Endometrium (tissue), 2 donors: ENCODE measurements around the gene CSNK1G1.
"Not testable (repeated sequence)": the region's sequence is repeated elsewhere in the genome, so short reads cannot be mapped to it uniquely, and the experiment has no call there.

Source experiments
- FAIRE-seq: peaks from 2 replicates; lab custom pipeline; 2012; peaks lifted over from hg19 to GRCh38; lab: Jason Lieb, UNC
- donor health status: control.
- donor health status: control.

Gene CSNK1G1

GRCh38 chr15:64131547-64131946 is 224.4 kb downstream of the CSNK1G1 start:
- no peak for FAIRE-seq

DNA sequence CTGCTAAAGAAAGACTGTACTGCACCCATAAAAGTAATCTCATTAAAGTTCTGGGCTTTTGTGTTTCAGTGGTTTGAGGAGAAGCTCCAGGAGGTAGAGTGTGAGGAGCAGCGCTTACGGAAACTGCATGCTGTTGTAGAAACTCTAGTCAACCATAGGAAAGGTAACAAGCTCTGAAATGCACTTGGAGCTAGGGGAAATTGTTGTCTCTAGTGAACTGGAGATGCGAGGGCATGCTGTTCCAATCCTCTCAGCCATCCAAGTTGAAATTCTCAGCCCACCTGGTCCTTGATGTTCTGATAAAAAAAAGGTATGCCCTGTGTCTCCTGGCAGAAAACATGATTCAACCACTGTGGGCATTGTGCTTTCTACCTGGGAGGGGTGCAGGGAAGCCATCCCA is 225.8 kb downstream of the CSNK1G1 start:
- FAIRE-seq, result no peak

DNA sequence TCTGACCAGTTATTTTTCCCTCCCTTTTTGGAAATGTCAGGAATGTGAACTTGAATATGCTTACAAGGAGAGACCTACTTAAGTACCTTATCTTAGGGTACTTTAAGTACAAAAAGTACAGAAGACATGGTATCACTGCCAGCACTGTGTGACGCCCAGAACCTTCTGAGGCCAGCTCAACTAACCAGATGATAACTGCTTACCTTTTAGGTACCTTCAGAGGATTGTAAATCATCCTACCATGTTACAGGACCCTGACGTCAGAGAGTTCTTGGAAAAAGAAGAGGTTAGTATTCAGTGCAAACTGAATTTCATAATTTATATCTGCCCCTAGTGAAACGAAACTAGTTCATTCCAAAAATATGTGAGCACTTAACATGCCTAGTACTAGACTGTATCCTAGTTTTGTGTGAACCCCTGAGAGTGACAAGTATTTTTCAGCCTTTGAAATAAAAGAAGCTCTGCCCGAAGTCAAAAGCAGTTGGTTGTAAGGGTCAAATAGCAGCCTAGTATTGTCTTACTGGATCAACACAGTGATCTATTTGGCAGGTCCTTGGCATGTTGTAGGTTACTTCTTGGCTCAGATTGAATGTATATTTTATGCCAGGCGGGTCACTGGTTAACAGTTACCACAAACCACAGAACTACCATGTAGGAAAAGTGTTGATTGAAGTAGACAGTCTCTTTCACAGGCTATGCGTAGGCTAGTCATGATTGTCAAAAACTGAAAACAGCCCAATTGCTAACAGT is 228.3 kb downstream of the CSNK1G1 start:
- FAIRE-seq, result no peak

- no peak for FAIRE-seq
Measured at GRCh38 chr15:64125978-64126377, 230.0 kb downstream of the CSNK1G1 start.

- no peak for FAIRE-seq
Measured at GRCh38 chr15:64122936-64123351, 233.0 kb downstream of the CSNK1G1 start.

DNA sequence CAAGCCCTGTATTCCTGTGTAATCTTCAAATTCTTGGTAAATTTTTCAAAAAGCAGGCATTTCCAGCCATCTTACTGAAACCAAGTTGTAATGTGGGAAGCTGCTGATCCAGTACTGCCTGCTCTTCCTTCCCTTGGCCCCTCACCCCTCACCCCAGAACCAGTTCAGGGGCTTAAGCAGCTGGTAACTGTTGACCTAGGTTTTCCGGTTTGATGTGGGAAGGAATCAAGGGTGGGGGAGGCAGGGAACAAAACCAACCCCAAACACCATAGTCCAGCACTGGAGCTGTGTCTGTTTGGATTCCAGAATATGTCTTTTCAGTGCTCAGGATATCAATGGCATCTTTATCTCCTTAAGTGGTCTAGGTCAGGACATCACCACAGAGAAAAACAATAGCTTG is 233.5 kb downstream of the CSNK1G1 start:
- FAIRE-seq, result no peak

GRCh38 chr15:64121614-64122013 is 234.4 kb downstream of the CSNK1G1 start:
- no peak for FAIRE-seq

- FAIRE-seq, result not testable (repeated sequence)
Measured at GRCh38 chr15:64120322-64120721, 235.7 kb downstream of the CSNK1G1 start.

DNA sequence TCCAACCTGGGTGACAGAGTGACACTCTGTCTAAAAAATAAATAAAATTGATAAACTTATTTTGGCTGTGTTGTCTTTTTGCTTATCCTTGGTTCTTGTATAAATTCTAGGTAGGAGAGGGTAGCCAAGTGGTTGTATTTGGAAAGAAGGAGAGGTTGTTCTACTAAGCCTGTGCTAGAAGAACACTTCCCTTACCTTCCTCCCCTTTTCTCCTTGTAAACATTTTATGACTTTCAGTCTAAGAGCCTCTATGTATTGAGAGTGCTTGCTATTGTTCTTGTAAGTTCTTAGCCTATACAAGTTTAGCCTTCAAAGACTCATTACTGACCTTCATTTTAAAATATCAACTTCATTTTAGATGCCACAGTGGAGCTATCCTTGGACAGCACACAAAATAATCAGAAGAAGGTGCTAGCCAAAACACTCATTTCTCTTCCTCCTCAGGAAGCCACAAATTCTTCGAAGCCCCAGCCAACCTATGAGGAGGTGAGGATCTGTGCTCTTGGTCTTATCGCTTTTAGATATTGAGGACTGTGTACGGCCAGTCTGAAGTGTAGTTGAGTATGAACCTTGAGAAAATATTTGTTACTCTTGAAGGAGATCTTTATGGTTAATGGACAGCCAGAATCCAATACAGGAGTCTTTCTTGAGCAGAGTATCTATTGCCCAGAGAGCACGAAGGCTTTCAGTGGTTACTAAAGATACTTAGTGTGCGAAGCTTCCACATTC is 238.1 kb downstream of the CSNK1G1 start:
- FAIRE-seq, result no peak
